Neural cell (in vitro differentiated cells): ENCODE results near the gene HSD11B2.

ENCODE experiments used
- CTCF ChIP-seq: fragments of 450-650 bp; IDR thresholded peaks from 2 replicates; pipeline ENCODE4 v1.5.1; 2014; ENCODE audit warnings: antibody characterized with exemption, mild to moderate bottlenecking, moderate library complexity; ENCODE audit not compliant: poor library complexity, severe bottlenecking
- EP300 ChIP-seq: fragments of 450-650 bp; conservative IDR thresholded peaks from 2 replicates; pipeline ENCODE4 v1.6.1; 2014; ENCODE audit warnings: antibody characterized with exemption, mild to moderate bottlenecking, moderate library complexity; ENCODE audit not compliant: poor library complexity, severe bottlenecking
- REST ChIP-seq: IDR thresholded peaks from 2 replicates; pipeline ENCODE4 v1.6.1; 2012; ENCODE audit warnings: borderline replicate concordance

- TF ChIP-seq CTCF (no peak), EP300 (no peak), REST (no peak)
These were observed 32.8 kb downstream of the HSD11B2 start for GRCh38 chr16:67463691-67464090.
